HEK293 (cell line): ENCODE data around the gene HOXC10.

Experiments
- BCL11A ChIP-seq: fragments of 450-650 bp; formaldehyde crosslinking; IDR thresholded peaks from 2 replicates; pipeline ENCODE4 v1.5.1; 2016; ENCODE audit warnings: low read depth, missing biosample characterization, missing genetic modification characterization
- FEZF1 ChIP-seq: fragments of 450-650 bp; formaldehyde crosslinking; IDR thresholded peaks from 2 replicates; pipeline ENCODE4 v1.5.1; 2016; ENCODE audit warnings: missing biosample characterization, missing genetic modification characterization
- HOXC10 ChIP-seq: sonication (generic); formaldehyde crosslinking; IDR thresholded peaks from 2 replicates; pipeline ENCODE4 v1.8.1; 2023; ENCODE audit warnings: mild to moderate bottlenecking, missing genetic modification reagents
- KLF10 ChIP-seq: fragments of 450-650 bp; IDR thresholded peaks from 2 replicates; pipeline ENCODE4 v1.5.1; 2018; ENCODE audit warnings: missing biosample characterization, mild to moderate bottlenecking, missing genetic modification characterization
- KLF8 ChIP-seq: fragments of 450-650 bp; formaldehyde crosslinking; IDR thresholded peaks from 2 replicates; pipeline ENCODE4 v1.5.1; 2016; ENCODE audit warnings: missing biosample characterization, missing genetic modification characterization
- MZF1 ChIP-seq: fragments of 450-650 bp; formaldehyde crosslinking; IDR thresholded peaks from 2 replicates; pipeline ENCODE4 v1.5.1; 2017; ENCODE audit warnings: missing biosample characterization, missing genetic modification characterization, borderline replicate concordance
- SALL2 ChIP-seq: fragments of 450-650 bp; formaldehyde crosslinking; IDR thresholded peaks from 2 replicates; pipeline ENCODE4 v1.5.0; 2017; ENCODE audit warnings: missing biosample characterization, mild to moderate bottlenecking, missing genetic modification characterization, borderline replicate concordance
- SCRT1 ChIP-seq: fragments of 450-650 bp; formaldehyde crosslinking; IDR thresholded peaks from 2 replicates; pipeline ENCODE4 v1.5.1; 2016; ENCODE audit warnings: missing biosample characterization, missing genetic modification characterization, borderline replicate concordance
- YY2 ChIP-seq: fragments of 450-650 bp; formaldehyde crosslinking; IDR thresholded peaks from 2 replicates; pipeline ENCODE4 v1.5.1; 2016; ENCODE audit warnings: missing biosample characterization, missing genetic modification characterization
- ZNF169 ChIP-seq: fragments of 450-650 bp; formaldehyde crosslinking; IDR thresholded peaks from 2 replicates; pipeline ENCODE4 v1.5.1; 2016; ENCODE audit warnings: missing biosample characterization, missing genetic modification characterization
- ZNF174 ChIP-seq: fragments of 450-650 bp; formaldehyde crosslinking; IDR thresholded peaks from 2 replicates; pipeline ENCODE4 v1.5.0; 2017; ENCODE audit warnings: missing biosample characterization, mild to moderate bottlenecking, missing genetic modification characterization
- ZNF175 ChIP-seq: fragments of 450-650 bp; formaldehyde crosslinking; IDR thresholded peaks from 2 replicates; pipeline ENCODE4 v1.5.1; 2016; ENCODE audit warnings: missing biosample characterization, missing genetic modification characterization
- ZNF184 ChIP-seq: fragments of 450-650 bp; IDR thresholded peaks from 2 replicates; pipeline ENCODE4 v1.5.1; 2018; ENCODE audit warnings: missing biosample characterization, mild to moderate bottlenecking, missing genetic modification characterization
- ZNF221 ChIP-seq: fragments of 450-650 bp; formaldehyde crosslinking; IDR thresholded peaks from 2 replicates; pipeline ENCODE4 v1.5.1; 2017; ENCODE audit warnings: missing biosample characterization, missing genetic modification characterization, borderline replicate concordance
- ZNF223 ChIP-seq: fragments of 450-650 bp; formaldehyde crosslinking; IDR thresholded peaks from 2 replicates; pipeline ENCODE4 v1.5.1; 2016; ENCODE audit warnings: missing biosample characterization, missing genetic modification characterization
- ZNF239 ChIP-seq: fragments of 450-650 bp; formaldehyde crosslinking; IDR thresholded peaks from 2 replicates; pipeline ENCODE4 v1.5.1; 2016; ENCODE audit warnings: missing biosample characterization, missing genetic modification characterization
- ZNF274 ChIP-seq, 2 experiments: fragments of 200-500 bp in 1 of 2; fragments of 450-650 bp in 1 of 2; sonication (Bioruptor generic) in 1 of 2; formaldehyde crosslinking in 1 of 2; IDR thresholded peaks; 2 replicates each; pipeline versions ENCODE4 v1.5.1 to v1.6.1; 2014 to 2016; ENCODE audit warnings: borderline replicate concordance in 1 of 2, inconsistent platforms in 1 of 2, low read length in 1 of 2, missing biosample characterization in 1 of 2, missing genetic modification characterization in 1 of 2
- ZNF404 ChIP-seq: fragments of 450-650 bp; formaldehyde crosslinking; IDR thresholded peaks from 2 replicates; pipeline ENCODE4 v1.5.1; 2017; ENCODE audit warnings: missing biosample characterization, missing genetic modification characterization
- ZNF521 ChIP-seq: fragments of 450-650 bp; formaldehyde crosslinking; IDR thresholded peaks from 2 replicates; pipeline ENCODE4 v1.5.1; 2017; ENCODE audit warnings: missing biosample characterization, mild to moderate bottlenecking, missing genetic modification characterization
- ZNF610 ChIP-seq: fragments of 450-650 bp; formaldehyde crosslinking; IDR thresholded peaks from 2 replicates; pipeline ENCODE4 v1.5.1; 2016; ENCODE audit warnings: missing biosample characterization, missing genetic modification characterization, borderline replicate concordance
- ZNF747 ChIP-seq: fragments of 450-650 bp; formaldehyde crosslinking; IDR thresholded peaks from 2 replicates; pipeline ENCODE4 v1.5.1; 2016; ENCODE audit warnings: missing biosample characterization, missing genetic modification characterization
- ZNF837 ChIP-seq: fragments of 450-650 bp; formaldehyde crosslinking; IDR thresholded peaks from 2 replicates; pipeline ENCODE4 v1.5.1; 2016; ENCODE audit warnings: missing biosample characterization, missing genetic modification characterization
- TF ChIP-seq, protein P1 (sequence below): fragments of 450-650 bp; formaldehyde crosslinking; IDR thresholded peaks from 2 replicates; pipeline ENCODE4 v1.5.1; 2016; ENCODE audit warnings: missing biosample characterization, missing genetic modification characterization
- TF ChIP-seq, protein P2 (sequence below): fragments of 450-650 bp; formaldehyde crosslinking; IDR thresholded peaks from 2 replicates; pipeline ENCODE4 v1.5.1; 2017; ENCODE audit warnings: missing biosample characterization, missing genetic modification characterization
- TF ChIP-seq, protein P3 (sequence below): fragments of 450-650 bp; formaldehyde crosslinking; IDR thresholded peaks from 2 replicates; pipeline ENCODE4 v1.5.1; 2016; ENCODE audit warnings: missing biosample characterization, missing genetic modification characterization
- TF ChIP-seq, protein P4 (sequence below): fragments of 450-650 bp; formaldehyde crosslinking; IDR thresholded peaks from 2 replicates; pipeline ENCODE4 v1.5.1; 2016; ENCODE audit warnings: missing biosample characterization, missing genetic modification characterization, borderline replicate concordance
- TF ChIP-seq, protein P5 (sequence below): fragments of 450-650 bp; formaldehyde crosslinking; conservative IDR thresholded peaks from 2 replicates; pipeline ENCODE4 v1.5.1; 2016; ENCODE audit warnings: low read depth, missing biosample characterization, missing genetic modification characterization

HOXC10 gene

DNA sequence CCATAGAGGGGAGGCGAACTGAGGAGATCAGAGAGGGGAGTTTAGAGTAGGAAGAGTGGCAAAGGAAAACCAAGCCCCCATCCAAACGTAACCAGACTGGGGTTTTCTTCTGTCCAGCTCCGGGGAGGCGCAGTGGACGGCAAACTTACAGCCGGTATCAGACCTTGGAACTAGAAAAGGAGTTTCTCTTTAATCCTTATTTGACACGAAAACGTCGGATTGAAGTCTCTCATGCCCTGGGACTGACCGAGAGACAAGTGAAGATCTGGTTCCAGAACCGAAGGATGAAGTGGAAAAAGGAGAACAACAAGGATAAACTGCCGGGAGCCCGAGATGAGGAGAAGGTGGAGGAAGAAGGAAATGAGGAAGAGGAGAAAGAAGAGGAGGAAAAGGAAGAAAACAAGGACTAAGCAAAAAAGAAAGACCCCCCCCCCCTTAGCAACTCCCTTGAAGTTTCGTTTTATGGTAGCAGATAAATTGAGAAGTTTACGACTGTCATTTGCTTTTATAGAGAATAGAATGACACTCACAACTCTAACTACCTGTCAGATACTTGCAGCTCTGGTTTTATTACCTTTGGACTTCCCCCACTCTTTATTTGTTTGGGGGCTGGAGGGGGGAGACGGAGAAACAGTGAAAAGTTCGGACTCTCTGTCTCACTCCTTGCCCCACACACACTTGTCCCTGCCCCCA is 26.2 kb downstream of the HOXC10 start (continued):
- no peak for TF ChIP-seq ZNF747 (tag by site-specific recombination)
- TF ChIP-seq SCRT1 (tag by site-specific recombination), result peak; percentile 60; the same call in 1 of the 2 replicates
- no peak for TF ChIP-seq ZNF610 (tag by site-specific recombination)
- no peak for TF ChIP-seq ZNF174 (tag by site-specific recombination)
- no peak for TF ChIP-seq SALL2 (tag by site-specific recombination)
- TF ChIP-seq ZNF175 (tag by site-specific recombination), result no peak
- no peak for TF ChIP-seq KLF8 (tag by site-specific recombination)
- no peak for TF ChIP-seq ZNF239 (tag by site-specific recombination)
- TF ChIP-seq FEZF1 (tag by site-specific recombination), result peak; percentile 87
- TF ChIP-seq HOXC10, result no peak
- TF ChIP-seq, protein P1, sequence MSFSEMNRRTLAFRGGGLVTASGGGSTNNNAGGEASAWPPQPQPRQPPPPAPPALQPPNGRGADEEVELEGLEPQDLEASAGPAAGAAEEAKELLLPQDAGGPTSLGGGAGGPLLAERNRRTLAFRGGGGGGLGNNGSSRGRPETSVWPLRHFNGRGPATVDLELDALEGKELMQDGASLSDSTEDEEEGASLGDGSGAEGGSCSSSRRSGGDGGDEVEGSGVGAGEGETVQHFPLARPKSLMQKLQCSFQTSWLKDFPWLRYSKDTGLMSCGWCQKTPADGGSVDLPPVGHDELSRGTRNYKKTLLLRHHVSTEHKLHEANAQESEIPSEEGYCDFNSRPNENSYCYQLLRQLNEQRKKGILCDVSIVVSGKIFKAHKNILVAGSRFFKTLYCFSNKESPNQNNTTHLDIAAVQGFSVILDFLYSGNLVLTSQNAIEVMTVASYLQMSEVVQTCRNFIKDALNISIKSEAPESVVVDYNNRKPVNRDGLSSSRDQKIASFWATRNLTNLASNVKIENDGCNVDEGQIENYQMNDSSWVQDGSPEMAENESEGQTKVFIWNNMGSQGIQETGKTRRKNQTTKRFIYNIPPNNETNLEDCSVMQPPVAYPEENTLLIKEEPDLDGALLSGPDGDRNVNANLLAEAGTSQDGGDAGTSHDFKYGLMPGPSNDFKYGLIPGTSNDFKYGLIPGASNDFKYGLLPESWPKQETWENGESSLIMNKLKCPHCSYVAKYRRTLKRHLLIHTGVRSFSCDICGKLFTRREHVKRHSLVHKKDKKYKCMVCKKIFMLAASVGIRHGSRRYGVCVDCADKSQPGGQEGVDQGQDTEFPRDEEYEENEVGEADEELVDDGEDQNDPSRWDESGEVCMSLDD (tag by site-specific recombination), result no peak
- TF ChIP-seq MZF1, result peak; percentile 20; the same call in 1 of the 2 replicates
- TF ChIP-seq, protein P2, sequence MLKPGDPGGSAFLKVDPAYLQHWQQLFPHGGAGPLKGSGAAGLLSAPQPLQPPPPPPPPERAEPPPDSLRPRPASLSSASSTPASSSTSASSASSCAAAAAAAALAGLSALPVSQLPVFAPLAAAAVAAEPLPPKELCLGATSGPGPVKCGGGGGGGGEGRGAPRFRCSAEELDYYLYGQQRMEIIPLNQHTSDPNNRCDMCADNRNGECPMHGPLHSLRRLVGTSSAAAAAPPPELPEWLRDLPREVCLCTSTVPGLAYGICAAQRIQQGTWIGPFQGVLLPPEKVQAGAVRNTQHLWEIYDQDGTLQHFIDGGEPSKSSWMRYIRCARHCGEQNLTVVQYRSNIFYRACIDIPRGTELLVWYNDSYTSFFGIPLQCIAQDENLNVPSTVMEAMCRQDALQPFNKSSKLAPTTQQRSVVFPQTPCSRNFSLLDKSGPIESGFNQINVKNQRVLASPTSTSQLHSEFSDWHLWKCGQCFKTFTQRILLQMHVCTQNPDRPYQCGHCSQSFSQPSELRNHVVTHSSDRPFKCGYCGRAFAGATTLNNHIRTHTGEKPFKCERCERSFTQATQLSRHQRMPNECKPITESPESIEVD (tag by site-specific recombination), result peak; percentile 79
- TF ChIP-seq ZNF837, result no peak
- no peak for TF ChIP-seq ZNF521 (tag by site-specific recombination)
- peak; percentile 66; the same call in 1 of the 2 replicates for TF ChIP-seq BCL11A
- TF ChIP-seq YY2, result no peak
- no peak for TF ChIP-seq ZNF169 (tag by site-specific recombination)
- TF ChIP-seq, protein P3, sequence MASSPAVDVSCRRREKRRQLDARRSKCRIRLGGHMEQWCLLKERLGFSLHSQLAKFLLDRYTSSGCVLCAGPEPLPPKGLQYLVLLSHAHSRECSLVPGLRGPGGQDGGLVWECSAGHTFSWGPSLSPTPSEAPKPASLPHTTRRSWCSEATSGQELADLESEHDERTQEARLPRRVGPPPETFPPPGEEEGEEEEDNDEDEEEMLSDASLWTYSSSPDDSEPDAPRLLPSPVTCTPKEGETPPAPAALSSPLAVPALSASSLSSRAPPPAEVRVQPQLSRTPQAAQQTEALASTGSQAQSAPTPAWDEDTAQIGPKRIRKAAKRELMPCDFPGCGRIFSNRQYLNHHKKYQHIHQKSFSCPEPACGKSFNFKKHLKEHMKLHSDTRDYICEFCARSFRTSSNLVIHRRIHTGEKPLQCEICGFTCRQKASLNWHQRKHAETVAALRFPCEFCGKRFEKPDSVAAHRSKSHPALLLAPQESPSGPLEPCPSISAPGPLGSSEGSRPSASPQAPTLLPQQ (tag by site-specific recombination), result no peak
- TF ChIP-seq, protein P4, sequence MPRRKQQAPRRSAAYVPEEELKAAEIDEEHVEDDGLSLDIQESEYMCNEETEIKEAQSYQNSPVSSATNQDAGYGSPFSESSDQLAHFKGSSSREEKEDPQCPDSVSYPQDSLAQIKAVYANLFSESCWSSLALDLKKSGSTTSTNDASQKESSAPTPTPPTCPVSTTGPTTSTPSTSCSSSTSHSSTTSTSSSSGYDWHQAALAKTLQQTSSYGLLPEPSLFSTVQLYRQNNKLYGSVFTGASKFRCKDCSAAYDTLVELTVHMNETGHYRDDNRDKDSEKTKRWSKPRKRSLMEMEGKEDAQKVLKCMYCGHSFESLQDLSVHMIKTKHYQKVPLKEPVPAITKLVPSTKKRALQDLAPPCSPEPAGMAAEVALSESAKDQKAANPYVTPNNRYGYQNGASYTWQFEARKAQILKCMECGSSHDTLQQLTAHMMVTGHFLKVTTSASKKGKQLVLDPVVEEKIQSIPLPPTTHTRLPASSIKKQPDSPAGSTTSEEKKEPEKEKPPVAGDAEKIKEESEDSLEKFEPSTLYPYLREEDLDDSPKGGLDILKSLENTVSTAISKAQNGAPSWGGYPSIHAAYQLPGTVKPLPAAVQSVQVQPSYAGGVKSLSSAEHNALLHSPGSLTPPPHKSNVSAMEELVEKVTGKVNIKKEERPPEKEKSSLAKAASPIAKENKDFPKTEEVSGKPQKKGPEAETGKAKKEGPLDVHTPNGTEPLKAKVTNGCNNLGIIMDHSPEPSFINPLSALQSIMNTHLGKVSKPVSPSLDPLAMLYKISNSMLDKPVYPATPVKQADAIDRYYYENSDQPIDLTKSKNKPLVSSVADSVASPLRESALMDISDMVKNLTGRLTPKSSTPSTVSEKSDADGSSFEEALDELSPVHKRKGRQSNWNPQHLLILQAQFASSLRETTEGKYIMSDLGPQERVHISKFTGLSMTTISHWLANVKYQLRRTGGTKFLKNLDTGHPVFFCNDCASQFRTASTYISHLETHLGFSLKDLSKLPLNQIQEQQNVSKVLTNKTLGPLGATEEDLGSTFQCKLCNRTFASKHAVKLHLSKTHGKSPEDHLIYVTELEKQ, result peak; percentile 79; the same call in 1 of the 2 replicates
- peak; percentile 39; the same call in 1 of the 2 replicates for TF ChIP-seq ZNF404 (tag by site-specific recombination)
- TF ChIP-seq, protein P5, sequence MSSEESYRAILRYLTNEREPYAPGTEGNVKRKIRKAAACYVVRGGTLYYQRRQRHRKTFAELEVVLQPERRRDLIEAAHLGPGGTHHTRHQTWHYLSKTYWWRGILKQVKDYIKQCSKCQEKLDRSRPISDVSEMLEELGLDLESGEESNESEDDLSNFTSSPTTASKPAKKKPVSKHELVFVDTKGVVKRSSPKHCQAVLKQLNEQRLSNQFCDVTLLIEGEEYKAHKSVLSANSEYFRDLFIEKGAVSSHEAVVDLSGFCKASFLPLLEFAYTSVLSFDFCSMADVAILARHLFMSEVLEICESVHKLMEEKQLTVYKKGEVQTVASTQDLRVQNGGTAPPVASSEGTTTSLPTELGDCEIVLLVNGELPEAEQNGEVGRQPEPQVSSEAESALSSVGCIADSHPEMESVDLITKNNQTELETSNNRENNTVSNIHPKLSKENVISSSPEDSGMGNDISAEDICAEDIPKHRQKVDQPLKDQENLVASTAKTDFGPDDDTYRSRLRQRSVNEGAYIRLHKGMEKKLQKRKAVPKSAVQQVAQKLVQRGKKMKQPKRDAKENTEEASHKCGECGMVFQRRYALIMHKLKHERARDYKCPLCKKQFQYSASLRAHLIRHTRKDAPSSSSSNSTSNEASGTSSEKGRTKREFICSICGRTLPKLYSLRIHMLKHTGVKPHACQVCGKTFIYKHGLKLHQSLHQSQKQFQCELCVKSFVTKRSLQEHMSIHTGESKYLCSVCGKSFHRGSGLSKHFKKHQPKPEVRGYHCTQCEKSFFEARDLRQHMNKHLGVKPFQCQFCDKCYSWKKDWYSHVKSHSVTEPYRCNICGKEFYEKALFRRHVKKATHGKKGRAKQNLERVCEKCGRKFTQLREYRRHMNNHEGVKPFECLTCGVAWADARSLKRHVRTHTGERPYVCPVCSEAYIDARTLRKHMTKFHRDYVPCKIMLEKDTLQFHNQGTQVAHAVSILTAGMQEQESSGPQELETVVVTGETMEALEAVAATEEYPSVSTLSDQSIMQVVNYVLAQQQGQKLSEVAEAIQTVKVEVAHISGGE (tag by site-specific recombination), result no peak
- no peak for TF ChIP-seq ZNF223 (tag by site-specific recombination)
- no peak for TF ChIP-seq ZNF274 (IDR thresholded peaks at IDR 0.05; ENCODE audit: low read length)
- no peak for TF ChIP-seq ZNF274 (tag by site-specific recombination; IDR thresholded peaks at IDR 0.05; ENCODE audit: borderline replicate concordance)
- no peak for TF ChIP-seq KLF10 (tag by site-specific recombination)
- no peak for TF ChIP-seq ZNF221 (tag by site-specific recombination)
- no peak for TF ChIP-seq ZNF184 (tag by site-specific recombination)
